ENCODE results near the gene EPHB6. TPM values are rescaled to one million over a fixed set of nuclear protein-coding genes. Genes with fewer than 3 reads are reported as not detected.

EPHB6 gene
- total RNA-seq, 6 donors from 2014 or later, result 5.7 to 34.6 (median 10.0) TPM

DNA sequence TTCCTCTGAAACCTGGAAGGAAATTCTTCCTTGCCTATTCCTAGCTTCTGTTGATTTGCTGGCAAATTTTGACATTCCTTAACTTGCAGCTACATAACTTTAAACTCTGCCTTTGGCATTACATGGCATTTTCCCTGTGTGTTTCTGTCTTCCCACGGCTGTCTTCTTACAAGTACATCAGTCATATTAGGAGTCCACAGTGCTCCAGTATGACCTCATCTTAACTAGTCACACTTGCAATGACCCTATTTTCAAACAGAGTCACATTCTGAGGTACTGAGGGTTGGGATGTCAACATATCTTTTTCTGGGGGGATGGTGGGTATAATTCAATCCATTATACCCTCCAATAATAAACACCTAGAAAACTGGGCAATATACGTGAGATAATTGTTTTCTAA, 37.4 kb upstream of the EPHB6 start:
- Histone ChIP-seq H3K27me3 (no peaks in the 10 kb centered on the region), H3K27ac (no peak overlapping the region), H3K4me3 (no peak overlapping the region), H3K36me3 (no peaks in the 10 kb centered on the region), H3K4me1 (no peaks in the 10 kb centered on the region), H3K9me3 (no peaks in the 10 kb centered on the region)
- WGBS, 2 donors, result 74 to 75% methylated on average over 2 of the region's 2 CpGs
- ATAC-seq (ENCODE audit: low FRiP score in 2 of 2), result no peak
- TF ChIP-seq POLR2AphosphoS5 (IDR thresholded peaks at IDR 0.05), result no peak
- TF ChIP-seq, protein P1, sequence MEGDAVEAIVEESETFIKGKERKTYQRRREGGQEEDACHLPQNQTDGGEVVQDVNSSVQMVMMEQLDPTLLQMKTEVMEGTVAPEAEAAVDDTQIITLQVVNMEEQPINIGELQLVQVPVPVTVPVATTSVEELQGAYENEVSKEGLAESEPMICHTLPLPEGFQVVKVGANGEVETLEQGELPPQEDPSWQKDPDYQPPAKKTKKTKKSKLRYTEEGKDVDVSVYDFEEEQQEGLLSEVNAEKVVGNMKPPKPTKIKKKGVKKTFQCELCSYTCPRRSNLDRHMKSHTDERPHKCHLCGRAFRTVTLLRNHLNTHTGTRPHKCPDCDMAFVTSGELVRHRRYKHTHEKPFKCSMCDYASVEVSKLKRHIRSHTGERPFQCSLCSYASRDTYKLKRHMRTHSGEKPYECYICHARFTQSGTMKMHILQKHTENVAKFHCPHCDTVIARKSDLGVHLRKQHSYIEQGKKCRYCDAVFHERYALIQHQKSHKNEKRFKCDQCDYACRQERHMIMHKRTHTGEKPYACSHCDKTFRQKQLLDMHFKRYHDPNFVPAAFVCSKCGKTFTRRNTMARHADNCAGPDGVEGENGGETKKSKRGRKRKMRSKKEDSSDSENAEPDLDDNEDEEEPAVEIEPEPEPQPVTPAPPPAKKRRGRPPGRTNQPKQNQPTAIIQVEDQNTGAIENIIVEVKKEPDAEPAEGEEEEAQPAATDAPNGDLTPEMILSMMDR (IDR thresholded peaks at IDR 0.05), result no peak
- no peak for TF ChIP-seq POLR2A (IDR thresholded peaks at IDR 0.05)
- no peak for TF ChIP-seq EP300 (IDR thresholded peaks at IDR 0.05)
- DNase-seq, result no peak

DNA sequence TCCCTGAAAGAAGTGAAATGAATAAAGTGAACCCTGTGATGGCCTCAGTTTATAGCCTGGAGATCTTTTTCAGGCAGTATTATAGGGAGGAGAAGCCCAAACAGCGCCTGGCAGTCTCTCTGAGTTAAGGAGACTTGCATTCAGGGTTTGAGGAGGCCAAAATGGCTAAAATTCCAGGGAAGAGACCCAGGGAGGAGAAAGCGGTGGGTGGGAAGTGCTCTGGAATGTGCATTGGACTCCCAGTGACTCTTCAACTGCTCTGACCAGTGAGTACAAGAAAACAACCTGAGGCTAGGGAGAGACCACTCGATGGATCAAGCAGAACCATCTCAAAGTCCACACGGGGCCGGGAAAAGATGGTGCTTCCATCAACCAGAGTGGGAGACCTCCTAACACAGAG, 35.3 kb upstream of the EPHB6 start:
- Histone ChIP-seq H3K27ac (no peak overlapping the region), H3K9me3 (no peaks in the 10 kb centered on the region), H3K4me1 (no peaks in the 10 kb centered on the region), H3K36me3 (no peaks in the 10 kb centered on the region), H3K4me3 (no peak overlapping the region), H3K27me3 (no peaks in the 10 kb centered on the region)
- ATAC-seq (ENCODE audit: low FRiP score in 2 of 2) (no peak), DNase-seq (no peak)
- no peak for TF ChIP-seq POLR2AphosphoS5 (IDR thresholded peaks at IDR 0.05)
- WGBS, 2 donors, result 75 to 86% methylated on average over 5 of the region's 5 CpGs

DNA sequence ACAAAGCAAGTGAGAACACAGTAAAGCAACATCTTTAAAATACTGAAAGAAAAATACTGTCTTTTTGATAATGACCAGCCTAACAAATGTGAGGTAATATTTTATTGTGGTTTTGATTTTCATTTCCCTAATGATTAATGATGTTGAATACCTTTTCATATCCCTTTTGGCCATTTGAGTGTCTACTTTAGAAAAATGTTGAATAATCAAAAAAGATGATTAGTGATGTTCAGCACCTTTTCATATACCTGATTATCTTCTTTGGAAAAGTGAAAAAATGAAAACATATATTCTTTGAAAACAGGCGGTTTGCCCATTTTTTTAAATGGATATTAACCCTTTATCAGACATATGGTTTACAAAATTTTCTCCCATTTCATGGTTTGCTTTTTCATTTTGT, 32.2 kb upstream of the EPHB6 start:
- no peaks in the 10 kb centered on the region for H3K27me3 ChIP-seq
- H3K4me1 ChIP-seq, result no peaks in the 10 kb centered on the region
- DNase-seq, result no peak
- ATAC-seq (ENCODE audit: low FRiP score in 2 of 2), result no peak
- H3K36me3 ChIP-seq, result no peaks in the 10 kb centered on the region
- no peak for TF ChIP-seq POLR2AphosphoS5 (IDR thresholded peaks at IDR 0.05)
- TF ChIP-seq POLR2A (IDR thresholded peaks at IDR 0.05), result no peak
- TF ChIP-seq EP300 (IDR thresholded peaks at IDR 0.05), result no peak
- TF ChIP-seq, protein P1 (IDR thresholded peaks at IDR 0.05), result no peak
- H3K4me3 ChIP-seq, result no peak overlapping the region
- H3K9me3 ChIP-seq, result no peaks in the 10 kb centered on the region
- 0% methylated on average over 1 of the region's 1 CpG for whole genome bisulfite sequencing, 2 donors
- no peak overlapping the region for H3K27ac ChIP-seq

DNA sequence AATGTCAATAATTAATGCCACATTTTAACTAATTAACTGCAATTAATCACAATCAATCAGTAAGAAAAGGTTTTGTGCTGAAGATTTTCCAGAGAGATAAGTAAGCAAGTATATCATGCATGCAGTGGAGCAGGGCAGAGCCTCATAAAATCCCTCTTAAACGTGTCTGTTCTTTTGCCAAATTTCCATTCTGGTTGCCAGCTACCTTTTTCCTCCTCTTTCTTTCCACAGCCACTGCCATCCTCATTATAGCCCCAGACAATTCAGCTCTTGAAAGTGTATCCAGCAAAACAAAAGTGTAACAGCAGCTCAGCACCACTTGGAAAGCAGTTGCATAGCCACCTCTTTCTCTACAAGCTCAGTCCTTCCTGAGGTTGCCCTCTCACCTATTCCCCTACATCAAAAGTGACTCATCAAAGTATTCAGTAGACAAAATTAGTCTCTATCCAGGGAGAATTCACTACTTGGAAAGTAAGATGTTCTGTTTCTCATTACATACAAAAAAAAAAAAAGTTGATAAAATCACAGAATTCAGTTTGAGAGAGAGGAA, 26.9 kb upstream of the EPHB6 start:
- no peak for TF ChIP-seq POLR2AphosphoS5 (IDR thresholded peaks at IDR 0.05)
- TF ChIP-seq, protein P1 (IDR thresholded peaks at IDR 0.05), result no peak
- TF ChIP-seq POLR2A (IDR thresholded peaks at IDR 0.05), result no peak
- no peak for TF ChIP-seq EP300 (IDR thresholded peaks at IDR 0.05)
- no peaks in the 10 kb centered on the region for H3K36me3 ChIP-seq
- WGBS, 2 donors, result 45 to 50% methylated on average over 1 of the region's 1 CpG

DNA sequence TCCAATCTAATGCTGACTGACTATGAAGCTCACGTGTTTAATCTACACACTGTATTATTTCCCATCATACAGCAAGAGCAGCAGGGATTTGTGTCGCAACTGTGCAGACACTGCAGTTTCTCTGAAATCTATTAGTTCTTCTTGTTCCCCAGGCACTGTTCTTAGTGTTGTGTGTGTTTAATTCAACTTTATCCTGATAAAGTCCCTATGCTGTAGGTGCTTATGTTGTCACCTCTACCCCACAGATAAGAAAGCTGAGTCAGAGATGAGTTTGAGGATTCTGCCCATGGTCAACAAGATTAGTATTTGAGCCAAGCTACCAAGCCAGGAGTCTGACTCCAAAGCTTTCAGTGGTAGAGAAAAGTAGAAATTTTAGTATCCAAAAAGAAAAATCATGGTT, 22.5 kb upstream of the EPHB6 start:
- no peaks in the 10 kb centered on the region for H3K9me3 ChIP-seq
- H3K4me1 ChIP-seq, result no peaks in the 10 kb centered on the region
- no peak overlapping the region for H3K4me3 ChIP-seq
- DNase-seq (no peak), ATAC-seq (ENCODE audit: low FRiP score in 2 of 2) (no peak)
- 64 to 70% methylated on average over 2 of the region's 2 CpGs for WGBS, 2 donors
- H3K27me3 ChIP-seq, result no peaks in the 10 kb centered on the region
- no peak overlapping the region for H3K27ac ChIP-seq
- TF ChIP-seq EP300 (IDR thresholded peaks at IDR 0.05) (no peak), POLR2A (IDR thresholded peaks at IDR 0.05) (no peak), POLR2AphosphoS5 (IDR thresholded peaks at IDR 0.05) (no peak)
- TF ChIP-seq, protein P1 (IDR thresholded peaks at IDR 0.05), result no peak
- no peaks in the 10 kb centered on the region for H3K36me3 ChIP-seq

More for the DNA sequence above, 26.9 kb upstream of the EPHB6 start:
- no peaks in the 10 kb centered on the region for H3K27me3 ChIP-seq
- H3K4me1 ChIP-seq, result no peaks in the 10 kb centered on the region
- ATAC-seq (ENCODE audit: low FRiP score in 2 of 2) (no peak), DNase-seq (no peak)
- no peaks in the 10 kb centered on the region for H3K9me3 ChIP-seq
- no peak overlapping the region for H3K4me3 ChIP-seq
- H3K27ac ChIP-seq, result no peak overlapping the region

Data from upper lobe of left lung (tissue), 6 donors.